GM21526 (cell line): Measurements from ENCODE around the gene HOXA10.

Experiments
- ATAC-seq: cut with Tn5 transposase; IDR thresholded peaks from one replicate; pipeline ENCODE4 v1.9.1; 2021; ENCODE audit warnings: moderate library complexity; ENCODE audit not compliant: unreplicated experiment, low FRiP score

Gene HOXA10

GRCh38 chr7:27168265-27168947 lies 5.7 kb downstream of the HOXA10 start:
- ATAC-seq = no peak

GRCh38 chr7:27167916-27168264 lies 6.2 kb downstream of the HOXA10 start:
- no peak for ATAC-seq

- no peak for ATAC-seq
These were observed 7.3 kb downstream of the HOXA10 start for GRCh38 chr7:27166531-27167505.

- ATAC-seq = no peak
These were observed 8.1 kb downstream of the HOXA10 start for GRCh38 chr7:27165996-27166530.

GRCh38 chr7:27165089-27165995 lies 8.8 kb downstream of the HOXA10 start, which contains the start of gene HOXA9:
Gene HOXA9, minus strand, starts transcription at chr7:27165537. Its CDS starts 80 bp downstream, at chr7:27165457.
- ATAC-seq = no peak

GRCh38 chr7:27164367-27165088 lies 9.6 kb downstream of the HOXA10 start:
- ATAC-seq = no peak

- ATAC-seq = no peak
These were observed 10.1 kb downstream of the HOXA10 start for GRCh38 chr7:27164045-27164366.

GRCh38 chr7:27163288-27164044 lies 10.7 kb downstream of the HOXA10 start:
- no peak for ATAC-seq

- no peak for ATAC-seq
These were observed 11.4 kb downstream of the HOXA10 start for GRCh38 chr7:27162561-27163287.

GRCh38 chr7:27161721-27162560 lies 12.2 kb downstream of the HOXA10 start:
- ATAC-seq = no peak

GRCh38 chr7:27161214-27161720 lies 12.9 kb downstream of the HOXA10 start:
- no peak for ATAC-seq

- ATAC-seq = peak; percentile 68
These were observed 13.4 kb downstream of the HOXA10 start for GRCh38 chr7:27160546-27161213.

GRCh38 chr7:27160145-27160545 lies 14.0 kb downstream of the HOXA10 start:
- no peak for ATAC-seq

- no peak for ATAC-seq
These were observed 14.6 kb downstream of the HOXA10 start for GRCh38 chr7:27159266-27160144.

- ATAC-seq = no peak
These were observed 15.5 kb downstream of the HOXA10 start for GRCh38 chr7:27158436-27159265.
